K562 (cell line): ENCODE measurements around the gene GNGT2. TPM values are rescaled to one million over a fixed set of nuclear protein-coding genes. Genes with fewer than 3 reads are reported as not detected.

Experiments
- ADNP ChIP-seq: fragments of 200-800 bp; sonication (Bioruptor generic); IDR thresholded peaks from 2 replicates; pipeline ENCODE4 v1.6.1; 2016; ENCODE audit warnings: missing genetic modification characterization, missing compliant biosample characterization
- CREM ChIP-seq: IDR thresholded peaks from 2 replicates; pipeline ENCODE4 v1.6.1; 2014; ENCODE audit warnings: antibody characterized with exemption, low read depth
- E2F6 ChIP-seq, 2 experiments: IDR thresholded peaks; 2 replicates each; pipeline ENCODE4 v1.6.1; 2011; ENCODE audit warnings: borderline replicate concordance in 1 of 2, control low read depth in 1 of 2, low read depth in 1 of 2, low read length in 1 of 2, mild to moderate bottlenecking in 1 of 2, mixed read lengths in 1 of 2, moderate library complexity in 1 of 2; ENCODE audit not compliant: insufficient read depth in 1 of 2, insufficient read length in 1 of 2, poor library complexity in 1 of 2, severe bottlenecking in 1 of 2; ENCODE audit errors: extremely low read depth in 1 of 2
- FOXA3 ChIP-seq, 2 experiments: fragments of 450-650 bp in 1 of 2; sonication (generic) in 1 of 2; formaldehyde crosslinking; IDR thresholded peaks in 1 of 2; conservative IDR thresholded peaks in 1 of 2; 2 replicates each; pipeline versions ENCODE4 v1.4.0 to v1.8.0; 2020 to 2022; ENCODE audit warnings: mild to moderate bottlenecking in 2 of 2, missing genetic modification reagents in 1 of 2
- LCOR ChIP-seq: sonication (generic); formaldehyde crosslinking; IDR thresholded peaks from 2 replicates; pipeline ENCODE4 v1.8.0; 2022; ENCODE audit warnings: mild to moderate bottlenecking, missing genetic modification reagents
- MNT ChIP-seq, 2 experiments: fragments of 450-650 bp; conservative IDR thresholded peaks; 2 replicates each; pipeline ENCODE4 v1.6.1; 2017; ENCODE audit warnings: mild to moderate bottlenecking in 2 of 2, moderate library complexity in 2 of 2
- MXI1 ChIP-seq: IDR thresholded peaks from 2 replicates; pipeline ENCODE4 v1.6.1; 2011; ENCODE audit warnings: low read depth, mild to moderate bottlenecking, improper control_type of control experiment, low read length
- NFXL1 ChIP-seq: fragments of 450-650 bp; formaldehyde crosslinking; IDR thresholded peaks from 2 replicates; pipeline ENCODE4 v1.4.0; 2021; ENCODE audit warnings: mild to moderate bottlenecking
- NR3C1 ChIP-seq: sonication (generic); formaldehyde crosslinking; IDR thresholded peaks from 2 replicates; pipeline ENCODE4 v1.8.1; 2022; ENCODE audit warnings: missing genetic modification reagents
- PCBP2 ChIP-seq: fragments of 200-400 bp; formaldehyde crosslinking; IDR thresholded peaks from 2 replicates; pipeline ENCODE4 v1.6.1; 2018; ENCODE audit warnings: low read length, low read depth, mild to moderate bottlenecking, moderate library complexity; ENCODE audit not compliant: poor library complexity, severe bottlenecking
- RNF2 ChIP-seq: sonication (generic); IDR thresholded peaks from 2 replicates; pipeline ENCODE4 v1.6.1; 2016
- SFPQ ChIP-seq: fragments of 200-400 bp; formaldehyde crosslinking; IDR thresholded peaks from 2 replicates; pipeline ENCODE4 v1.6.1; 2017; ENCODE audit warnings: mild to moderate bottlenecking, low read depth, low read length, moderate library complexity
- SNIP1 ChIP-seq: fragments of 450-650 bp; IDR thresholded peaks from 2 replicates; pipeline ENCODE4 v1.7.1; 2017; ENCODE audit warnings: low read depth, mild to moderate bottlenecking
- SP1 ChIP-seq: sonication (generic); formaldehyde crosslinking; IDR thresholded peaks from 2 replicates; pipeline ENCODE4 v1.8.1; 2022; ENCODE audit warnings: mild to moderate bottlenecking, missing genetic modification reagents
- TOE1 ChIP-seq, 2 experiments: fragments of 450-650 bp in 1 of 2; sonication (generic) in 1 of 2; formaldehyde crosslinking in 1 of 2; IDR thresholded peaks; 2 replicates each; pipeline versions ENCODE4 v1.7.1 to v1.8.0; 2016 to 2022; ENCODE audit warnings: borderline replicate concordance in 2 of 2, mild to moderate bottlenecking in 2 of 2, antibody characterized with exemption in 1 of 2, inconsistent platforms in 1 of 2, low read depth in 1 of 2, missing genetic modification reagents in 1 of 2, moderate library complexity in 1 of 2
- ZBTB12 ChIP-seq: fragments of 250-450 bp; sonication (Bioruptor Pico); IDR thresholded peaks from 2 replicates; pipeline ENCODE4 v1.4.0; 2020
- ZC3H4 ChIP-seq: sonication (generic); formaldehyde crosslinking; IDR thresholded peaks from 2 replicates; pipeline ENCODE4 v1.9.0; 2021; ENCODE audit warnings: missing genetic modification reagents, borderline replicate concordance
- ZNF239 ChIP-seq: fragments of 250-450 bp; sonication (Bioruptor Pico); IDR thresholded peaks from 2 replicates; pipeline ENCODE4 v1.4.0; 2020; ENCODE audit warnings: mild to moderate bottlenecking
- ZNF3 ChIP-seq: fragments of 250-450 bp; sonication (Bioruptor Pico); IDR thresholded peaks from 2 replicates; pipeline ENCODE4 v1.5.0; 2021; ENCODE audit warnings: mild to moderate bottlenecking, moderate library complexity
- polyA plus RNA-seq, 8 experiments: library from polyadenylated mRNA; depleted of rRNA in 4 of 8; stranded (reverse) in 5 of 8; unstranded in 3 of 8; fragments of >200 nt; fragmentation: Nextera tagmentation in 2 of 8; fragmentation: Illumina TruSeq in 1 of 8; extraction: Ambion mirVana in 2 of 8; extraction: Trizol in 1 of 8; gene quantifications; 2 replicates each; pipeline versions ENCODE4 v1.2.1 to v1.2.3, GENCODE V29; 2011 to 2014; ENCODE audit warnings: inconsistent platforms in 1 of 8, missing spikeins in 1 of 8
- total RNA-seq, 7 experiments: library from RNA; depleted of rRNA in 6 of 7; stranded (reverse); fragments of >200 nt in 6 of 7; fragmentation: Illumina TruSeq in 2 of 7; extraction: Trizol in 2 of 7; gene quantifications; 2 replicates each; pipeline versions ENCODE4 v1.2.1 to v1.2.3, GENCODE V29; 2011 to 2021; ENCODE audit warnings: low replicate concordance in 1 of 7

GNGT2 gene
- total and polyA plus RNA-seq, 9 of the 15 experiments (the other 6 are each of a cell fraction or from before 2014, with no cell fraction given), result not detected

GRCh38 chr17:49230636-49231562 is 20.5 kb upstream of the GNGT2 start, which contains the start of gene PHOSPHO1 (continued):
- TF ChIP-seq MNT (conservative IDR thresholded peaks at IDR 0.05) (no peak), FOXA3 (CRISPR knock-in tag; conservative IDR thresholded peaks at IDR 0.05 in 1 of 2, IDR thresholded peaks at IDR 0.05 in 1 of 2) (0 out of 4 replicates have a peak, but pooled peaks of 1 of the 2 experiments have one; percentile 38), ZC3H4 (CRISPR knock-in tag) (no peak), ZBTB12 (CRISPR knock-in tag) (0 out of 2 replicates have a peak, but pooled peaks have one; percentile 33), ZNF3 (CRISPR knock-in tag) (no peak), RNF2 (no peak), SFPQ (no peak), PCBP2 (no peak), NFXL1 (CRISPR knock-in tag) (no peak), ADNP (tag) (no peak), SNIP1 (no peak), ZNF239 (CRISPR knock-in tag) (no peak), TOE1 (IDR thresholded peaks at IDR 0.05; ENCODE audit: borderline replicate concordance) (no peak), TOE1 (CRISPR knock-in tag; IDR thresholded peaks at IDR 0.05; ENCODE audit: borderline replicate concordance, low read depth) (no peak), LCOR (0 out of 2 replicates have a peak, but pooled peaks have one; percentile 31), CREM (peak; percentile 58; the same call in 1 of the 2 replicates), MXI1 (no peak), NR3C1 (no peak), E2F6 (IDR thresholded peaks at IDR 0.05; ENCODE audit: borderline replicate concordance in 1 of 2, extremely low read depth in 1 of 2, insufficient read depth in 1 of 2, insufficient read length in 1 of 2, low read depth in 1 of 2, low read length in 1 of 2, poor library complexity in 1 of 2, severe bottlenecking in 1 of 2) (no peak), SP1 (CRISPR knock-in tag) (peak; percentile 66; the same call in 1 of the 2 replicates)
